Panc1 (cell line): Measurements from ENCODE around the gene OR52E4. TPM values are rescaled to one million over a fixed set of nuclear protein-coding genes. Genes with fewer than 3 reads are reported as not detected.

Experiments used
- ATAC-seq: fragments of 200-7000 bp; cut with Tn5 transposase; 2 replicates; pipeline ENCODE4 v1.9.1; 2020; ENCODE audit warnings: mild to moderate bottlenecking, moderate library complexity
- BruUV-seq: library from RNA; stranded (reverse); fragments of 400-500 nt; replicated peaks from 2 replicates; lab custom pipeline; 2021; lab: Mats Ljungman, UMichigan
- CTCF ChIA-PET: fragments of 300-600 bp; sonication (Branson Sonifier 250); formaldehyde crosslinking; loops from one replicate; lab custom pipeline; 2022; ENCODE audit warnings: antibody characterized with exemption; lab: Charles Lee
- POLR2A ChIA-PET: fragments of 300-600 bp; sonication (Branson Sonifier 250); formaldehyde crosslinking; loops from one replicate; lab custom pipeline; 2022; ENCODE audit warnings: antibody characterized with exemption; lab: Charles Lee
- DNase-seq: peaks from one replicate; pipeline ENCODE4 v3.0.0-alpha.2; 2010; ENCODE audit warnings: low read depth, low spot score
- H3K27ac ChIP-seq: 2 replicates; pipeline ENCODE4 v1.5.1; 2011; ENCODE audit warnings: mild to moderate bottlenecking, low read length, inconsistent platforms
- H3K27me3 ChIP-seq: fragments of 200-500 bp; sonication (Bioruptor generic); 2 replicates; pipeline ENCODE4 v1.6.0; 2014; ENCODE audit warnings: low read length, inconsistent platforms; ENCODE audit not compliant: control insufficient read depth, insufficient read depth
- H3K36me3 ChIP-seq: fragments of 200-500 bp; sonication (Bioruptor generic); 2 replicates; pipeline ENCODE4 v1.5.1; 2014; ENCODE audit warnings: inconsistent platforms, mild to moderate bottlenecking, low read length, moderate library complexity; ENCODE audit not compliant: control insufficient read depth, insufficient read depth
- H3K4me1 ChIP-seq: 2 replicates; pipeline ENCODE4 v1.5.1; 2011; ENCODE audit warnings: inconsistent platforms, mild to moderate bottlenecking, low read length, moderate library complexity; ENCODE audit not compliant: control insufficient read depth, insufficient read depth
- H3K4me3 ChIP-seq, 2 experiments: 2 replicates each; pipeline ENCODE4 v1.5.1; 2011 to 2012; ENCODE audit warnings: low read depth in 2 of 2, low read length in 2 of 2, mild to moderate bottlenecking in 2 of 2, inconsistent platforms in 1 of 2, moderate library complexity in 1 of 2
- H3K9me3 ChIP-seq: fragments of 200-500 bp; sonication (Bioruptor generic); 2 replicates; pipeline ENCODE4 v1.5.1; 2014; ENCODE audit warnings: low read depth, mild to moderate bottlenecking, inconsistent platforms, low read length, moderate library complexity; ENCODE audit not compliant: control insufficient read depth, insufficient read depth
- CTCF ChIP-seq: fragments of 450-650 bp; IDR thresholded peaks from 2 replicates; pipeline ENCODE4 v1.5.1; 2017; ENCODE audit warnings: mild to moderate bottlenecking
- POLR2AphosphoS5 ChIP-seq: IDR thresholded peaks from 2 replicates; pipeline ENCODE4 v1.6.1; 2012; ENCODE audit warnings: mild to moderate bottlenecking, low read depth, low read length, moderate library complexity
- SIN3A ChIP-seq: IDR thresholded peaks from 2 replicates; pipeline ENCODE4 v1.6.1; 2012; ENCODE audit warnings: low read depth, mild to moderate bottlenecking, low read length, moderate library complexity, borderline replicate concordance; ENCODE audit not compliant: insufficient read depth
- TCF7L2 ChIP-seq: IDR thresholded peaks from 2 replicates; pipeline ENCODE4 v1.6.1; 2011; ENCODE audit warnings: mild to moderate bottlenecking, low read depth, low read length, inconsistent platforms
- in situ Hi-C: cut with HindIII; loops from 2 replicates; pipeline ENCODE4 v1.10.0; 2016; ENCODE audit warnings: low sequenced_read_pairs, low pct_unique_long_range_greater_than_20kb
- intact Hi-C: fragments of 100-400 bp; cut with micrococcal nuclease; formaldehyde crosslinking; loops from one replicate; pipeline ENCODE4 v1.10.0; 2022; ENCODE audit not compliant: unreplicated experiment
- total RNA-seq: library from RNA; stranded (reverse); gene quantifications from one replicate; pipeline ENCODE4 v1.2.1, GENCODE V29; 2021; ENCODE audit not compliant: unreplicated experiment
- TF ChIP-seq, protein P1 (sequence below), 2 experiments: IDR thresholded peaks; 2 replicates each; pipeline ENCODE4 v1.6.1; 2011 to 2012; ENCODE audit warnings: low read depth in 2 of 2, control low read depth in 1 of 2, low read length in 1 of 2, mild to moderate bottlenecking in 1 of 2, moderate library complexity in 1 of 2; ENCODE audit not compliant: insufficient read depth in 1 of 2

The OR52E4 gene
- total RNA-seq, 1 experiment from 2014 or later, result not detected

DNA sequence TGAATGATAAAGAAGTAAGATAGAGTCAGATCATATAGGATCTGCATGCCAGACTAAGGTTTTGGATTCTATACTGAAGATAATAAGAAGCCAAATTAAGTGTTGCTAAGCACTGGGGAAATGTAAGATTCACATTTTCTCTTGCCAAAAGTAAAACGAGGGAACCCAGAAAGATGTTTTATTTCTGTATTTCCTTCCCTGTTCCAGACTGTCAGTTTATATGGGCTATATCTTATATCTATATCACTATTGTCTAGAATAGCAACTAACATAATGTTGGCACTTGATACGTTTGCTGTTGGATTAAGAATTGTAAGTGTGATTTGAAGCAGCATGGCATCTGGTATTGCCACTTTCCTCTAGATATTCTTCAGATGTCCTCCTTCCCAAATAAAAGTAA lies 47.0 kb upstream of the OR52E4 start:
- Histone ChIP-seq H3K9me3 (no peaks in the 10 kb centered on the region), H3K36me3 (no peaks in the 10 kb centered on the region), H3K27me3 (no peaks in the 10 kb centered on the region), H3K27ac (no peak overlapping the region), H3K4me3 (no peak overlapping the region), H3K4me1 (no peaks in the 10 kb centered on the region)
- TF ChIP-seq, protein P1, sequence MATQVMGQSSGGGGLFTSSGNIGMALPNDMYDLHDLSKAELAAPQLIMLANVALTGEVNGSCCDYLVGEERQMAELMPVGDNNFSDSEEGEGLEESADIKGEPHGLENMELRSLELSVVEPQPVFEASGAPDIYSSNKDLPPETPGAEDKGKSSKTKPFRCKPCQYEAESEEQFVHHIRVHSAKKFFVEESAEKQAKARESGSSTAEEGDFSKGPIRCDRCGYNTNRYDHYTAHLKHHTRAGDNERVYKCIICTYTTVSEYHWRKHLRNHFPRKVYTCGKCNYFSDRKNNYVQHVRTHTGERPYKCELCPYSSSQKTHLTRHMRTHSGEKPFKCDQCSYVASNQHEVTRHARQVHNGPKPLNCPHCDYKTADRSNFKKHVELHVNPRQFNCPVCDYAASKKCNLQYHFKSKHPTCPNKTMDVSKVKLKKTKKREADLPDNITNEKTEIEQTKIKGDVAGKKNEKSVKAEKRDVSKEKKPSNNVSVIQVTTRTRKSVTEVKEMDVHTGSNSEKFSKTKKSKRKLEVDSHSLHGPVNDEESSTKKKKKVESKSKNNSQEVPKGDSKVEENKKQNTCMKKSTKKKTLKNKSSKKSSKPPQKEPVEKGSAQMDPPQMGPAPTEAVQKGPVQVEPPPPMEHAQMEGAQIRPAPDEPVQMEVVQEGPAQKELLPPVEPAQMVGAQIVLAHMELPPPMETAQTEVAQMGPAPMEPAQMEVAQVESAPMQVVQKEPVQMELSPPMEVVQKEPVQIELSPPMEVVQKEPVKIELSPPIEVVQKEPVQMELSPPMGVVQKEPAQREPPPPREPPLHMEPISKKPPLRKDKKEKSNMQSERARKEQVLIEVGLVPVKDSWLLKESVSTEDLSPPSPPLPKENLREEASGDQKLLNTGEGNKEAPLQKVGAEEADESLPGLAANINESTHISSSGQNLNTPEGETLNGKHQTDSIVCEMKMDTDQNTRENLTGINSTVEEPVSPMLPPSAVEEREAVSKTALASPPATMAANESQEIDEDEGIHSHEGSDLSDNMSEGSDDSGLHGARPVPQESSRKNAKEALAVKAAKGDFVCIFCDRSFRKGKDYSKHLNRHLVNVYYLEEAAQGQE (IDR thresholded peaks at IDR 0.05; ENCODE audit: insufficient read depth in 1 of 2, low read depth in 2 of 2, low read length in 1 of 2), result no peak
- TF ChIP-seq CTCF (no peak), SIN3A (no peak), TCF7L2 (no peak), POLR2AphosphoS5 (no peak)
- DNase-seq (no peak), ATAC-seq (no peak)
- BruUV-seq, result no TSS peak
- intact Hi-C loops (no loop called here), in situ Hi-C loops (no loop called here)
- ChIA-PET CTCF (no interaction called here), POLR2A (no interaction called here)

DNA sequence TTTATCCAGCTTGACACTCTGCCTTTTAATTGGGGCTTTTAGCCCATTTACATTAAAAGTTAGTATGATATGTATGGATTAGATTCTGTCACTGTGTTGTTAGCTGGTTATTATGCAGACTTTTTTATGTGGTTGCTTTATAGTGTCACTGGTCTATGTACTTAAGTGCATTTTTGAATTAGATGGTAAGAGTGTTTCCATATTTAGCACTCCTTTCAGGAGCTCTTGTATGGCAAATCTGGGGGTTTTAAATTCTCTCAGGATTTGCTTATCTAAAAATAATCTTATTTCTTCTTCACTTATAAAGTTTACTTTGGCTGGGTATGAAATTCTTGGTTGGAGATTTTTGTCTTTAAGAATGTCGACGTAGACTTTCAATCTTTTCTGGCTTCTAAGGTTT lies 42.7 kb upstream of the OR52E4 start:
- in situ Hi-C loops, result no loop called here
- BruUV-seq, result no TSS peak
- no peak for DNase-seq

More for the DNA sequence above, 42.7 kb upstream of the OR52E4 start:
- CTCF ChIA-PET, result no interaction called here
- no peaks in the 10 kb centered on the region for H3K27me3 ChIP-seq
- H3K27ac ChIP-seq, result no peak overlapping the region
- no peaks in the 10 kb centered on the region for H3K4me1 ChIP-seq
- ATAC-seq, result no peak
- H3K4me3 ChIP-seq, result no peak overlapping the region
- POLR2A ChIA-PET, result no interaction called here
- intact Hi-C loops, result no loop called here
- TF ChIP-seq, protein P1 (IDR thresholded peaks at IDR 0.05; ENCODE audit: insufficient read depth in 1 of 2, low read depth in 2 of 2, low read length in 1 of 2), result no peak
- no peak for TF ChIP-seq POLR2AphosphoS5
- TF ChIP-seq CTCF, result no peak
- no peak for TF ChIP-seq TCF7L2
- TF ChIP-seq SIN3A, result no peak
- no peaks in the 10 kb centered on the region for H3K9me3 ChIP-seq
- H3K36me3 ChIP-seq, result no peaks in the 10 kb centered on the region
